ENCODE results near the gene CDH4.

Gene CDH4

DNA sequence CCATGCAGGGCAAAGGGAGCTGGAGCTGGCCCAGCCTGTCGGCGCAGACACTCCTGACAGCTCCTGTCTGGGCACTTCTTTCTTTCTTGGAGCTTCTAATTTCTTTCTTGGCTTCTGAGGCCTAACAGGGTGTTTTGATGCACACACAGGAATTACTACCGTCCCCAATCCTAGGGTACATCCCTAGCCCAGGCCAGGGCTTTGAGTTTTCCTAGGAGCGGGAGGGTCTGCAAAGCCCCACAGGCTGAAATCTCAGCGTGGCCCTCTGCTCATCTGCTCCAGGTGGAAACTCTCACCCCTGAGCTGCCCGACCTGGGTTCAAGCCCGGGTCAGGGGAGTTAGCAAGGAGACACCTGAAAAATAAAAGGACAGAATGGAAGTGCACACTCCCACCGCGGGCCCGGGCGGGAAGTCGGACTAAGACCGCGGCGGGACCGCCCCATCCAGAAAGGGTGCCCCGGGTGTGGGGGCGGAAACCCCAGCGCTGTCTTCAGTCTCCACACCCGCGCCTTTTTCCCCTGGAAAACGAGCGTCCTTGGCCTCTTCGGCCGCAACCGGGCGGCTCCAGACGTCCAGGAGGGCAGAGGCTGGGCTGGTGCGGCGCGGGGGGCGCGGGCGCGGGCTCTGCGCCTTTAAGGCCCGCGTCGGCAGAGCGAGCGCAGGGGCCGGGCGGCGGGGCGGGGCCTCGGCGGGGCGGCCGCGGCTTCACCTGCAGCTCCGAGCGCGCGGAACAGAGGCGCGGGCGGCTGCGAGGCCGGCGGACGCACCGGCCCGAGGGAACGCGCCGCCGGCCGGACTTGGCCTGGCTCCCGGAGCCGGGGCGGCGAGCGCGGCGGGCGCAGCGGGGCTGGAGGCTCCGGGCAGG is at the start of gene CDH4:
Gene CDH4 (plus strand): TSS at position 733 of the 865 bp plus-strand sequence.
- DNase-seq = no peak

GRCh38 chr20:61203320-61203719 is 48.7 kb upstream of the CDH4 start:
- DNase-seq = no peak

DNA sequence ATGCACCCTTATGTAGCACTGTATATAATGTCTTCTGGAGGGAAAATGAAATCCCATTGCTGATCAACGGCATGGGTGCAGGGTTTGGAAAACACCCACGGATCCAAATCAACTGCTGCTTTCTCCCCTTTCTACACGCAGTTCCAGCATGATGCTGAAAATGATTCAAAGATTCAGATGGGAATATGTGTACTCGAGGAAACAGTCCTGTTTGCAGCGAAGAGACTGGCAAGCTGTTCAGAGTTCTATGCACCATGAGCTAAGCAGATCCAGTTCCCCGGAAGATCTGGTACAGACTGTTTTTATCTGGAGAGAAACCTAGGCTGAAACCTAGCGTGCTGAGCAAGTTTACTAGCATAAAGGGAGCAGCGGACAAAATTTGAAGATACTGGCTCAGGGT is 47.9 kb upstream of the CDH4 start:
- no peak for DNase-seq

DNA sequence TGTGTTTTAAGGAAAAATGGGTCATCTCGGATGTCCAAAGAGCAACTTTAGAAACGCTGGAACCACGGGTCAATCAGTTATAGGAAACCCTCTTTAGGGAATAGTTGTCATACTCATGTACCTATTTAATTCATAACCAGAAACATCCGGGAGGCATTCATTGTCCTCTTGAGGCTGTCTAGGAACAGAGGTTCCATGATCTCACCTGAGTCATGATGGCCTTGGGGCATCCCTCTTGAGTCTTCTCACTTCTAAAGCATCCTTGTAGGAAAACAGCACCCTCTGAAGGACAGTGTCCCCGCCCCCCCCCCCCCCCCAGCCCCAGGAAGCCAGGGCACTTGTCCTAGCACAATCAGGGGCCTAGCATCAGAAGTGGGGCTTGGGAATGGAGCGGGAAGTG is 46.3 kb upstream of the CDH4 start:
- no peak for DNase-seq

DNA sequence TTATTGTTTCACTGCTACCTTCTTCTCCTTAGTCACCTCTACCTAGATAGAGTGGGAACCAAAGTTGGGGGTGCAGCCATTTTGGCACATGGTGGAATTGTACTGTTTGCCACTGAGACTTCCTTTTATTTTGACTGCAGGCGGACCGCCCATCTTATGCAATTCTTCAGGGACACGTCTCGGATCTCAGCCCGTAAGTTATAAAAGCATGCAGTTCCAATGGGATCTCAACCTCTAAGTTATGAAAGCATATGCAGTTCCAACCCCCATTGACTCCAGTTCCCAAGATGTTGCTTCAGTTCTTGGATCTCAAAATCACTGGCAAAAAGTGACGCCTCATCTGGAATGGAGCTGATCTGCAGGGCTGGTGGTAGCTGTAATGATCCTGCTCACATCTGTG is 41.2 kb upstream of the CDH4 start:
- DNase-seq = no peak

DNA sequence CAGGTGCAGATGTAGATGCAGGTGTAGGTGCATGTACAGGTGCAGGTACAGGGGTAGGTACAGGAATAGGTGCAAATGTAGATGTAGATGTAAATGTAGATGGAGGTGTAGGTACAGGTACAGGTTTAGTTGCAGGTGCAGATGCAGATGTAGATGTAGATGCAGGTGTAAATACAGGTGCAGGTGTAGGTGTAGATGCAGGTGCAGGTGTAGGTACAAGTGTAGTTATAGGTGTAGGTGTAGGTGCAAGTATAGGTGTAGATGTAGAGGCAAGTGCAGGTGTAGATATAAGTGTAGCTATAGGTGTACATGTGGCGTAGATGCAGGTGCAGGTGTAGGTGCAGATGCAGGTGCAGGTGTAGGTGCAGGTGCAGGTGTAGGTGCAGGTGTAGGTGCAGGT is 34.2 kb upstream of the CDH4 start:
- DNase-seq = no peak

GRCh38 chr20:61219021-61219431 is 33.0 kb upstream of the CDH4 start:
- DNase-seq = no peak

DNA sequence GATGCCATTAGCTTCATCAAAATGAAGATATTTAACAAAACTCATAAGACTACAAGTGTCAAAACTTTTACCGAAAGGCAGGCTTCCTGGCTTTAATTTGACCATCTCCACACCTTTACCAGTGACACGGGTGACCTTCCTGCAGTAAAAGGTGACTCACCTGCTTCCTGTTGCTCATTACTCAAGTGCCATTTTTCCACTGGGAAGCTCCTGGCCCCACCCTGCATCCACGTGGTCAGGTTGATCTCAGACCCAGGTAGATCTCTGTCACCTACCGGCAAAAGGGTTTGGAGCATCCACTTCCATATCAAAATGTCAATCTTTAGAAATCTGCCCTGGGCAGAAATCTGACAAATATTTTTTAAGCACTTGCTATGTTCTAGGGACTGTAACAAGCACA is 31.9 kb upstream of the CDH4 start:
- no peak for DNase-seq

- no peak for DNase-seq
These were observed 31.3 kb upstream of the CDH4 start for GRCh38 chr20:61220626-61221325.

GRCh38 chr20:61222699-61223098 is 29.4 kb upstream of the CDH4 start:
- DNase-seq = no peak

DNA sequence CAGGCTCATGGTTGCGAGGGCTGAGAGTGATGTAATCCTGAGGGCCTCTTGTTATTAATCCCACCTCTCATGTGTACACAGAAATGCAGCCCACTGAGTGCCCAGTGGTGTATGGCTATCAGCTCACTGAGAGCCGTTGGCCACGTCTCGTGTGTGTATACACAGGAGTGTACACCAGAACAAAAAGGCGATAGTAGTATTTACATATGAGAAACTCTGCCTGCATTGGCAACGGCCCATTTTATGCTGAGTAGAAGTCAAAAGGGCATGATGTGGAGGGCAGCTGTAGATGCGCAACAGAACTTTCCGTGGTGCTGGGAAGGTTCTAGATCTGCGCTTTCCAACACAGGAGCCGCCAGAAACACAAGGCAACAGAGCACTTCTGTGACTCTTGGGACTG is 28.9 kb upstream of the CDH4 start:
- no peak for DNase-seq

- DNase-seq = no peak
These were observed 21.9 kb upstream of the CDH4 start for GRCh38 chr20:61230166-61230565.

DNA sequence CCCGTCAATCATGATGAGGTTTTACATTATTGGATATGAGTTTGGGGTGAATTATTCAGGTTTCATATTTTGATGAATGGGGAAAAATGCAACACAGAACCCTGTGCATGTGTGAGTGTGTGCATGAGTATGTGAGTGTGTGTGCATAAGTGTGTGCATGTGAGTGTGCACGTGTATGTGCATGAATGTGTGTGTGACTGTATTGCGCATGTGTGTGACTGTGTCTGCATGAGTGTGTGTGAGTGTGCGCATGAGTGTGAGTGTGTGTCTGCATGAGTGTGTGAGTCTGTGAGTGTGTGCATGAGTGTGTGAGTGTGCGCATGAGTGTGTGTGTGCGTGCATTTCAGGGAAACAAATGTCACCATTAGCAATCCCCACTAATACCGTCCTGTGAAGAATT is 18.5 kb upstream of the CDH4 start:
- no peak for DNase-seq

GRCh38 chr20:61234224-61234890 is 17.7 kb upstream of the CDH4 start:
- no peak for DNase-seq

GRCh38 chr20:61236713-61237112 is 15.3 kb upstream of the CDH4 start:
- no peak for DNase-seq

DNA sequence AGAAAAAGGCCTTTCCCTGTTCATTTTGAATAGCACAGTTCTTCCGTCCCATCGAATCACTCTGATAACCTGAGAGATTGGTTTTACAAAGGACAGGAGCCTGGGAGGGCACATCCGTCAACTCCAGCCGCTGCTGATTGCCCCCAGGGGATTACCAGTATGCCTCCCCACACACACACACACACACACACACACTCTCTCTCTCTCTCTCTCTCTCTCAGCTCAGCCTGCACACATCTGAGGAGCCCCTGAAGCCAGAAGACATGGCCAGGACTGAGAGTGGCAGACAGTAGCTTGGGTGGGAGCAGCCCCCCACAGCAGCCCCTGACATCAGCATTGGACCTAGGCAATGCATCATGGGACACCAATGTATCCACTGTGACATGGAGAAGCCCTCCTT is 13.2 kb upstream of the CDH4 start:
- no peak for DNase-seq

GRCh38 chr20:61240814-61241213 is 11.2 kb upstream of the CDH4 start:
- DNase-seq = no peak

DNA sequence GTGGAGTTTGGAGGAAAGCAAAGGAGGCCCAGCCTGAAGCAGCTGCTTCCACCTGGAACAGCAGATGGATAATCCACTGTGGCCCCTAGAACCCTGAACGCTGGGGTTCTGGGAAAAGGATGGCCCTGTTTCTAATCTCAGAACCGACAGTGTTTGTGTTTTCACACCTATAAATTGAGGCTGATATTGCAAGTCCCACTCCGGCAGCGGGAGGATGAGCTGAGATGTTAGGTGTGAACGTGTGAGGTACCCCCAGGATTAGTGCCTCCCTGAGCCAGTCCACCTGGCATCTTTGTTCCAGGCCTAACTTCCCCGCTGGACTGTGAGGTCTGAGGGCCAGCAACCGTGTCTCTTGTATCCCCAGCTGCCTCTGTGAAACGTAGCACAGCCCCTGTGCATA is 7.8 kb upstream of the CDH4 start:
- DNase-seq = no peak

DNA sequence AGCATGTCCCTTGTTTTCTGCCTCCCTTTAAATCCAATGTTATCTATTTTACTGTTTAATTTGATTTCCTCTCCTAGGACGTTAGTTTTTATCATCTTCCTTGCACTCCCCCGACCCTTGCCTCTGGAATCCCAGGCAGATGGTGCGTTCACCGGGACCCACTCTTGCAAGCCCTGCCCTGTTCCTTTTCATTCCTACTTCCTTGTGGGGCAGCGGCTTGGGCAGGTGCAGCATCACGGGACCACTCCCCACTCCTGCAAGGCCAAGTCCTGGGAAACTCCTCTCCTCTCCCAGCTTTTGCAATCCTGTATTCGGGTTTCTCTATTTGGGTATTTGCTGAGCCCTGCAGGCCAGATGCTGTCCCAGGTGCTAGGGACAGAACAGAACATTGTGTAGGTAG is 5.8 kb upstream of the CDH4 start:
- no peak for DNase-seq

GRCh38 chr20:61249626-61250025 is 2.4 kb upstream of the CDH4 start:
- DNase-seq = no peak

DNA sequence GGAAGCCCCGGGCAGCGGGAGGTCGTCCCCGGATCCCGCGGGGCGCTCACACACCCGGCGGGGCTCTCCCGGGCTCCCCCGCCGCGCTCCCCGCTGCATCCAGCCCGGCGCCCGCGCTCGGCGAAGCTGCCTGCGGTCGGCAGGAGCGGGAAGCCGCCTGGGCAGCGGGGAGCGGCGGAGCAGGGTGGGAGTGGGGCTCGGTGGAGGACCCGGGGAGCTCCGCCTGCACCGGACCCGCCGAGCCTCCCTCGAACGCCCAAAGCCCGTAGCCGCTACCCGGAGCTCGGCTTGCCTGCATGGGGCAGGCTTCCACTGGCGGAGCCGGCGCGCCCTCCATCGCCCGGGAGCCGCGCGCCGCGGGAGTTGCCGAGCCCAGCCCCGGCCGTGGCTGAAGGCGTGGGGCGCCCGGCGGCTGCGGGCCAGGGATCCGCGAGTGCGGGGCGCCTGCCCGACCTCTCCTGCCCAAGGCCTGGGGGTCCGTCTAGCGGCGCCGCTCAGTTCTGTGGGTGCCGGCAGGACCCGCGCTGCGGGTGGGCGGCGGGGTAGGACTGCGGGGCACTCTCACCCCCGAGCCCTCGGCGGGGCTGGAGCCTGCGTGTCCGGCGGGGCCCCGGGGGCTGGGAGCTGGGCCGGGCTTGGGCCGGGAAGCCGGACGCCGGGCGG is 671 bp downstream of the CDH4 start:
- DNase-seq = no peak

GRCh38 chr20:61253264-61253639 is 1.2 kb downstream of the CDH4 start:
- DNase-seq = no peak

All from NCI-H345 (cell line).